OCI-LY1 (cell line): ENCODE data around the gene CREB1.

Experiments
- H2AFZ ChIP-seq: fragments of 200-600 bp; sonication (generic), shearing (Covaris generic); 2 replicates; pipeline ENCODE4 v1.6.0; 2014; ENCODE audit warnings: antibody characterized with exemption, mild to moderate bottlenecking, low read length
- H3F3A ChIP-seq: fragments of 200-600 bp; sonication (generic), shearing (Covaris generic); 2 replicates; pipeline ENCODE4 v1.6.0; 2014; ENCODE audit warnings: mild to moderate bottlenecking, antibody characterized with exemption, low read length, moderate library complexity; ENCODE audit not compliant: insufficient read depth
- H3K27ac ChIP-seq: fragments of 200-600 bp; sonication (generic); 2 replicates; pipeline ENCODE4 v1.5.1; 2014; ENCODE audit warnings: low read length, mixed run types, mild to moderate bottlenecking, low read depth; ENCODE audit not compliant: poor library complexity, severe bottlenecking
- H3K27me3 ChIP-seq: fragments of 200-600 bp; sonication (generic); 2 replicates; pipeline ENCODE4 v1.6.0; 2014; ENCODE audit warnings: antibody characterized with exemption, mild to moderate bottlenecking, low read length, moderate library complexity; ENCODE audit not compliant: insufficient read depth
- H3K36me3 ChIP-seq: fragments of 200-600 bp; sonication (generic); 2 replicates; pipeline ENCODE4 v1.6.1; 2014; ENCODE audit warnings: mild to moderate bottlenecking, antibody characterized with exemption, low read length, moderate library complexity, mixed read lengths; ENCODE audit not compliant: insufficient read depth
- H3K4me1 ChIP-seq: fragments of 200-600 bp; sonication (generic); 2 replicates; pipeline ENCODE4 v1.5.1; 2014; ENCODE audit warnings: mild to moderate bottlenecking, low read length, moderate library complexity; ENCODE audit not compliant: insufficient read depth, severe bottlenecking
- H3K4me2 ChIP-seq: fragments of 200-600 bp; sonication (generic), shearing (Covaris generic); 2 replicates; pipeline ENCODE4 v1.6.1; 2014; ENCODE audit warnings: low read length
- H3K4me3 ChIP-seq: fragments of 200-600 bp; sonication (generic); 2 replicates; pipeline ENCODE4 v1.5.1; 2014; ENCODE audit warnings: low read length, low read depth, mild to moderate bottlenecking, mixed read lengths; ENCODE audit not compliant: poor library complexity, severe bottlenecking
- H3K79me2 ChIP-seq: fragments of 200-600 bp; shearing (Covaris generic); 2 replicates; pipeline ENCODE4 v1.6.1; 2016; ENCODE audit warnings: mixed run types, low read length, mixed read lengths; ENCODE audit not compliant: insufficient read depth
- H3K9ac ChIP-seq: fragments of 200-600 bp; sonication (generic), shearing (Covaris generic); 2 replicates; pipeline ENCODE4 v1.6.1; 2014; ENCODE audit warnings: mild to moderate bottlenecking, low read length, mixed read lengths
- H3K9me2 ChIP-seq: fragments of 200-600 bp; sonication (generic), shearing (Covaris generic); 2 replicates; pipeline ENCODE4 v1.6.1; 2014; ENCODE audit warnings: low read depth, mild to moderate bottlenecking, low read length, mixed read lengths
- H3K9me3 ChIP-seq: fragments of 200-600 bp; shearing (Covaris generic); 2 replicates; pipeline ENCODE4 v1.6.1; 2014; ENCODE audit warnings: low read length, mixed read lengths
- H4K20me1 ChIP-seq: fragments of 200-600 bp; sonication (generic), shearing (Covaris generic); 2 replicates; pipeline ENCODE4 v1.6.0; 2016; ENCODE audit warnings: mild to moderate bottlenecking, low read length; ENCODE audit not compliant: insufficient read depth
- CTCF ChIP-seq: fragments of 200-600 bp; sonication (generic), shearing (Covaris generic); IDR thresholded peaks from 2 replicates; pipeline ENCODE4 v1.5.1; 2017; ENCODE audit warnings: mild to moderate bottlenecking, antibody characterized with exemption, low read length, moderate library complexity, mixed read lengths
- EZH2 ChIP-seq: fragments of 200-600 bp; sonication (generic), shearing (Covaris generic); IDR thresholded peaks from 2 replicates; pipeline ENCODE4 v1.8.0; 2017; ENCODE audit warnings: borderline replicate concordance, mixed run types, mild to moderate bottlenecking, antibody characterized with exemption, low read length, moderate library complexity, mixed read lengths

Gene CREB1

GRCh38 chr2:207523005-207523404 lies 6.8 kb upstream of the CREB1 start:
- no peaks in the 10 kb centered on the region for H4K20me1 ChIP-seq
- TF ChIP-seq CTCF = no peak
- TF ChIP-seq EZH2 = no peak
- no peak overlapping the region for H3K4me2 ChIP-seq
- no peak overlapping the region for H3K9ac ChIP-seq
- H3F3A ChIP-seq = no peaks in the 10 kb centered on the region
- no peaks in the 10 kb centered on the region for H3K9me3 ChIP-seq
- H3K4me1 ChIP-seq = no peaks in the 10 kb centered on the region
- H3K79me2 ChIP-seq = no peaks in the 10 kb centered on the region
- no peak overlapping the region for H3K4me3 ChIP-seq
- H3K27me3 ChIP-seq = no peaks in the 10 kb centered on the region
- H3K9me2 ChIP-seq = no peaks in the 10 kb centered on the region
- no peaks in the 10 kb centered on the region for H3K36me3 ChIP-seq
- no peak overlapping the region for H3K27ac ChIP-seq
- H2AFZ ChIP-seq = no peak overlapping the region

GRCh38 chr2:207525296-207525695 lies 4.5 kb upstream of the CREB1 start:
- Histone ChIP-seq H3K9ac (no peak overlapping the region), H3K4me3 (no peak overlapping the region), H4K20me1 (no peaks in the 10 kb centered on the region), H3K9me2 (no peaks in the 10 kb centered on the region), H3F3A (no peaks in the 10 kb centered on the region), H3K4me2 (no peak overlapping the region), H3K9me3 (no peaks in the 10 kb centered on the region), H3K27me3 (no peaks in the 10 kb centered on the region), H2AFZ (no peak overlapping the region), H3K27ac (no peak overlapping the region), H3K79me2 (no peaks in the 10 kb centered on the region), H3K36me3 (no peaks in the 10 kb centered on the region), H3K4me1 (peaks cover 6% of the 10 kb centered on the region)
- TF ChIP-seq EZH2 (no peak), CTCF (no peak)

GRCh38 chr2:207528980-207529329 lies 807 bp upstream of the CREB1 start:
- H2AFZ ChIP-seq = no peak overlapping the region
- no peaks in the 10 kb centered on the region; the same call in 1 of the 2 replicates for H3K36me3 ChIP-seq
- peak overlapping the region; percentile 3 for H3K27ac ChIP-seq
- no peaks in the 10 kb centered on the region for H3F3A ChIP-seq
- H3K9me3 ChIP-seq = no peaks in the 10 kb centered on the region
- no peaks in the 10 kb centered on the region for H3K9me2 ChIP-seq
- H3K79me2 ChIP-seq = peaks cover 33% of the 10 kb centered on the region
- no peaks in the 10 kb centered on the region for H4K20me1 ChIP-seq
- peaks cover 33% of the 10 kb centered on the region for H3K4me1 ChIP-seq
- H3K4me2 ChIP-seq = peak overlapping the region; percentile 89
- peak overlapping the region; percentile 80 for H3K4me3 ChIP-seq
- H3K27me3 ChIP-seq = no peaks in the 10 kb centered on the region
- H3K9ac ChIP-seq = peak overlapping the region; percentile 70
- no peak for TF ChIP-seq CTCF
- TF ChIP-seq EZH2 = no peak
